SK-N-SH treated with all-trans-retinoic acid at 6 μM for 48 hours (cell line): Measurements from ENCODE around the gene HES4.
A peak's percentile ranks its signal among the peaks of the same experiment; 100 is the strongest.

Experiments
- ATAC-seq: fragments of 200-7000 bp; cut with Tn5 transposase; 3 replicates; pipeline ENCODE4 v1.9.1; 2020; ENCODE audit warnings: mild to moderate bottlenecking, moderate library complexity
- ARNTL ChIP-seq: fragments of 450-650 bp; formaldehyde crosslinking; IDR thresholded peaks from 2 replicates; pipeline ENCODE4 v1.5.0; 2020; ENCODE audit warnings: low read depth, mild to moderate bottlenecking, moderate library complexity, borderline replicate concordance
- CSDC2 ChIP-seq: fragments of 250-450 bp; sonication (Bioruptor Pico); IDR thresholded peaks from 2 replicates; pipeline ENCODE4 v1.5.0; 2020; ENCODE audit warnings: mild to moderate bottlenecking, moderate library complexity
- ESRRG ChIP-seq: fragments of 250-450 bp; sonication (Bioruptor Pico); IDR thresholded peaks from 2 replicates; pipeline ENCODE4 v1.6.1; 2021; ENCODE audit warnings: mild to moderate bottlenecking
- ISL1 ChIP-seq: fragments of 250-450 bp; sonication (Bioruptor Pico); IDR thresholded peaks from 2 replicates; pipeline ENCODE4 v2.1.2; 2022; ENCODE audit warnings: mild to moderate bottlenecking, moderate library complexity
- OSR1 ChIP-seq: fragments of 250-450 bp; sonication (Bioruptor Pico); IDR thresholded peaks from 2 replicates; pipeline ENCODE4 v1.8.0; 2022; ENCODE audit warnings: moderate library complexity, mild to moderate bottlenecking, inconsistent platforms
- PPARA ChIP-seq: fragments of 250-450 bp; sonication (Bioruptor Pico); IDR thresholded peaks from 2 replicates; pipeline ENCODE4 v1.5.0; 2020; ENCODE audit warnings: mild to moderate bottlenecking, borderline replicate concordance
- RARB ChIP-seq: fragments of 250-450 bp; sonication (Bioruptor Pico); IDR thresholded peaks from 2 replicates; pipeline ENCODE4 v1.8.0; 2021; ENCODE audit warnings: mild to moderate bottlenecking, moderate library complexity
- SNAI2 ChIP-seq: fragments of 250-450 bp; sonication (Bioruptor Pico); IDR thresholded peaks from 2 replicates; pipeline ENCODE4 v1.5.0; 2020; ENCODE audit warnings: mild to moderate bottlenecking, moderate library complexity
- TOX ChIP-seq: fragments of 250-450 bp; sonication (Bioruptor Pico); IDR thresholded peaks from 2 replicates; pipeline ENCODE4 v1.8.0; 2021; ENCODE audit warnings: mild to moderate bottlenecking, moderate library complexity, borderline replicate concordance
- ZC3H10 ChIP-seq: fragments of 250-450 bp; sonication (Bioruptor Pico); IDR thresholded peaks from 2 replicates; pipeline ENCODE4 v1.5.1; 2021; ENCODE audit warnings: mild to moderate bottlenecking, moderate library complexity
- ZFP3 ChIP-seq: fragments of 250-450 bp; sonication (Bioruptor Pico); IDR thresholded peaks from 2 replicates; pipeline ENCODE4 v1.5.0; 2020; ENCODE audit warnings: mild to moderate bottlenecking, moderate library complexity
- ZFP30 ChIP-seq: fragments of 450-650 bp; formaldehyde crosslinking; IDR thresholded peaks from 2 replicates; pipeline ENCODE4 v1.5.0; 2022; ENCODE audit warnings: mild to moderate bottlenecking, moderate library complexity
- ZNF70 ChIP-seq: fragments of 450-650 bp; formaldehyde crosslinking; IDR thresholded peaks from 2 replicates; pipeline ENCODE4 v1.5.0; 2020; ENCODE audit warnings: mild to moderate bottlenecking, moderate library complexity
- ZNF8 ChIP-seq: fragments of 450-650 bp; formaldehyde crosslinking; IDR thresholded peaks from 2 replicates; pipeline ENCODE4 v1.5.0; 2020; ENCODE audit warnings: mild to moderate bottlenecking, moderate library complexity
- TF ChIP-seq, protein P1 (sequence below): fragments of 250-450 bp; sonication (Bioruptor Pico); IDR thresholded peaks from 2 replicates; pipeline ENCODE4 v1.8.0; 2021; ENCODE audit warnings: low read depth, mild to moderate bottlenecking, moderate library complexity, borderline replicate concordance
- TF ChIP-seq, protein P2 (sequence below): fragments of 250-450 bp; sonication (Bioruptor Pico); IDR thresholded peaks from 2 replicates; pipeline ENCODE4 v1.8.0; 2020; ENCODE audit warnings: mild to moderate bottlenecking, moderate library complexity, borderline replicate concordance
- TF ChIP-seq, protein P3 (sequence below): fragments of 250-450 bp; sonication (Bioruptor Pico); IDR thresholded peaks from 2 replicates; pipeline ENCODE4 v1.5.0; 2020; ENCODE audit warnings: mild to moderate bottlenecking, moderate library complexity
- TF ChIP-seq, protein P4 (sequence below): fragments of 250-450 bp; sonication (Bioruptor Pico); IDR thresholded peaks from 2 replicates; pipeline ENCODE4 v1.5.1; 2020; ENCODE audit warnings: low read depth, mild to moderate bottlenecking, moderate library complexity
- TF ChIP-seq, protein P5 (sequence below): fragments of 250-450 bp; sonication (Bioruptor Pico); IDR thresholded peaks from 2 replicates; pipeline ENCODE4 v1.5.1; 2021; ENCODE audit warnings: mild to moderate bottlenecking, moderate library complexity

Gene HES4

DNA sequence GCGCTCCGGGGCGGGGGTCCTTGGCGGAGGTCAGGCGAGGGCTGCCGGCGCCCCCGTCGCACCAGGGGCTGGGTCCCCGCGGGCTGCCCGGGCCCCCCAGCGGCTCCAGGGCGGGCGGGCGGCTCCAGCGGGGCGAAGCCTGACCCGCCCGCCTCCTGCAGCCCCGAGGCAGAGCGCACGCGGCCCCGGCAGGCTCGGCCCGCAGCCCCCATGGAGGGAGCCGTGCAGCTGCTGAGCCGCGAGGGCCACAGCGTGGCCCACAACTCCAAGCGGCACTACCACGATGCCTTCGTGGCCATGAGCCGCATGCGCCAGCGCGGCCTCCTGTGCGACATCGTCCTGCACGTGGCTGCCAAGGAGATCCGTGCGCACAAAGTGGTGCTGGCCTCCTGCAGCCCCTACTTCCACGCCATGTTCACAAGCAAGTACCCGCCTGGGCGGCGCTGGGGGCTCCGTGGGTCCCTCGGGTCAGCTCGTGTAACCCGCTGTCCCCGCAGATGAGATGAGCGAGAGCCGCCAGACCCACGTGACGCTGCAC lies 38.7 kb downstream of the HES4 start:
- no peak for TF ChIP-seq ESRRG (CRISPR knock-in tag)
- TF ChIP-seq, protein P1, sequence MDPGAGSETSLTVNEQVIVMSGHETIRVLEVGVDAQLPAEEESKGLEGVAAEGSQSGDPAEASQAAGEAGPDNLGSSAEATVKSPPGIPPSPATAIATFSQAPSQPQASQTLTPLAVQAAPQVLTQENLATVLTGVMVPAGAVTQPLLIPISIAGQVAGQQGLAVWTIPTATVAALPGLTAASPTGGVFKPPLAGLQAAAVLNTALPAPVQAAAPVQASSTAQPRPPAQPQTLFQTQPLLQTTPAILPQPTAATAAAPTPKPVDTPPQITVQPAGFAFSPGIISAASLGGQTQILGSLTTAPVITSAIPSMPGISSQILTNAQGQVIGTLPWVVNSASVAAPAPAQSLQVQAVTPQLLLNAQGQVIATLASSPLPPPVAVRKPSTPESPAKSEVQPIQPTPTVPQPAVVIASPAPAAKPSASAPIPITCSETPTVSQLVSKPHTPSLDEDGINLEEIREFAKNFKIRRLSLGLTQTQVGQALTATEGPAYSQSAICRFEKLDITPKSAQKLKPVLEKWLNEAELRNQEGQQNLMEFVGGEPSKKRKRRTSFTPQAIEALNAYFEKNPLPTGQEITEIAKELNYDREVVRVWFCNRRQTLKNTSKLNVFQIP (CRISPR knock-in tag), result no peak
- TF ChIP-seq, protein P2, sequence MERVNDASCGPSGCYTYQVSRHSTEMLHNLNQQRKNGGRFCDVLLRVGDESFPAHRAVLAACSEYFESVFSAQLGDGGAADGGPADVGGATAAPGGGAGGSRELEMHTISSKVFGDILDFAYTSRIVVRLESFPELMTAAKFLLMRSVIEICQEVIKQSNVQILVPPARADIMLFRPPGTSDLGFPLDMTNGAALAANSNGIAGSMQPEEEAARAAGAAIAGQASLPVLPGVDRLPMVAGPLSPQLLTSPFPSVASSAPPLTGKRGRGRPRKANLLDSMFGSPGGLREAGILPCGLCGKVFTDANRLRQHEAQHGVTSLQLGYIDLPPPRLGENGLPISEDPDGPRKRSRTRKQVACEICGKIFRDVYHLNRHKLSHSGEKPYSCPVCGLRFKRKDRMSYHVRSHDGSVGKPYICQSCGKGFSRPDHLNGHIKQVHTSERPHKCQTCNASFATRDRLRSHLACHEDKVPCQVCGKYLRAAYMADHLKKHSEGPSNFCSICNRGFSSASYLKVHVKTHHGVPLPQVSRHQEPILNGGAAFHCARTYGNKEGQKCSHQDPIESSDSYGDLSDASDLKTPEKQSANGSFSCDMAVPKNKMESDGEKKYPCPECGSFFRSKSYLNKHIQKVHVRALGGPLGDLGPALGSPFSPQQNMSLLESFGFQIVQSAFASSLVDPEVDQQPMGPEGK (CRISPR knock-in tag), result no peak
- no peak for TF ChIP-seq TOX (CRISPR knock-in tag)
- no peak for TF ChIP-seq ZNF8 (CRISPR knock-in tag)
- TF ChIP-seq, all 23 proteins: peak for 0
- ATAC-seq, result no peak

DNA sequence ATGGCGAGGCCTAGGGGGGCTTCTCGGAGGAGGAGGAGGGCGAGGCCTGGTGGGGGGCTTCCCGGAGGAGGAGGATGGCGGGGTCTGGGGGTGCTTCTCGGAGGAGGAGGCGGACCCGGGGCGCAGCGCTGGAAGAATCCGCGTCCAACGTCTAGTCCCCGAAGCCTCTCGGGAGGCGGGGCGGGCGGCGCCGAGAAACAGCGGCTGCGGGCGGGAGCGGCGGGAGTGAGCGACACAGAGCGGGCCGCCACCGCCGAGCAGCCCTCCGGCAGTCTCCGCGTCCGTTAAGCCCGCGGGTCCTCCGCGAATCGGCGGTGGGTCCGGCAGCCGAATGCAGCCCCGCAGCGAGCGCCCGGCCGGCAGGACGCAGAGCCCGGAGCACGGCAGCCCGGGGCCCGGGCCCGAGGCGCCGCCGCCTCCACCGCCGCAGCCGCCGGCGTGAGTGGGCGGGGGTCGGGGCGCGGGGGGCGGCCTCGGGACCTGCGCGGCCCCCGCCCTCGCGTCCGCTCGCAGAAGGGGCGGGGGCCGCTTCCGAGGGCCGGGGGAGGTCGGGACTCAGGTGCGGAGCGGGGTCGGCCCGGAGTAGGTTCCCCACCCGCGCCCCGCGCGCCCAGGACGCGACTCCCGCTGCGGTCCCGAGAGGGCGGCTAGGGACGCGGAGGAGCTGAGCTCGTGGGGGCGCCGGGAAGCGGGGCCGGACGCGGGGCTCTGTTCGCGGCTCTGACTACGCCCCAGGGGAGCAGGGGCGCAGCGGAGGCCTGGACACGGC lies 39.4 kb downstream of the HES4 start, which contains the start of gene KLHL17:
Gene KLHL17 (plus strand): TSS at position 222 of the 769 bp plus-strand sequence. CDS start 110 bp downstream, at position 332.
- TF ChIP-seq PPARA (CRISPR knock-in tag), result no peak
- no peak for TF ChIP-seq ISL1
- TF ChIP-seq, protein P3, sequence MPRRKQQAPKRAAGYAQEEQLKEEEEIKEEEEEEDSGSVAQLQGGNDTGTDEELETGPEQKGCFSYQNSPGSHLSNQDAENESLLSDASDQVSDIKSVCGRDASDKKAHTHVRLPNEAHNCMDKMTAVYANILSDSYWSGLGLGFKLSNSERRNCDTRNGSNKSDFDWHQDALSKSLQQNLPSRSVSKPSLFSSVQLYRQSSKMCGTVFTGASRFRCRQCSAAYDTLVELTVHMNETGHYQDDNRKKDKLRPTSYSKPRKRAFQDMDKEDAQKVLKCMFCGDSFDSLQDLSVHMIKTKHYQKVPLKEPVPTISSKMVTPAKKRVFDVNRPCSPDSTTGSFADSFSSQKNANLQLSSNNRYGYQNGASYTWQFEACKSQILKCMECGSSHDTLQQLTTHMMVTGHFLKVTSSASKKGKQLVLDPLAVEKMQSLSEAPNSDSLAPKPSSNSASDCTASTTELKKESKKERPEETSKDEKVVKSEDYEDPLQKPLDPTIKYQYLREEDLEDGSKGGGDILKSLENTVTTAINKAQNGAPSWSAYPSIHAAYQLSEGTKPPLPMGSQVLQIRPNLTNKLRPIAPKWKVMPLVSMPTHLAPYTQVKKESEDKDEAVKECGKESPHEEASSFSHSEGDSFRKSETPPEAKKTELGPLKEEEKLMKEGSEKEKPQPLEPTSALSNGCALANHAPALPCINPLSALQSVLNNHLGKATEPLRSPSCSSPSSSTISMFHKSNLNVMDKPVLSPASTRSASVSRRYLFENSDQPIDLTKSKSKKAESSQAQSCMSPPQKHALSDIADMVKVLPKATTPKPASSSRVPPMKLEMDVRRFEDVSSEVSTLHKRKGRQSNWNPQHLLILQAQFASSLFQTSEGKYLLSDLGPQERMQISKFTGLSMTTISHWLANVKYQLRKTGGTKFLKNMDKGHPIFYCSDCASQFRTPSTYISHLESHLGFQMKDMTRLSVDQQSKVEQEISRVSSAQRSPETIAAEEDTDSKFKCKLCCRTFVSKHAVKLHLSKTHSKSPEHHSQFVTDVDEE, result no peak
- no peak for TF ChIP-seq CSDC2 (CRISPR knock-in tag)
- no peak for TF ChIP-seq ZFP30 (CRISPR knock-in tag)
- no peak for TF ChIP-seq ZNF8 (CRISPR knock-in tag)
- TF ChIP-seq ZC3H10 (CRISPR knock-in tag), result no peak
- no peak for TF ChIP-seq RARB (CRISPR knock-in tag)
- TF ChIP-seq, protein P1 (CRISPR knock-in tag), result no peak
- TF ChIP-seq OSR1 (CRISPR knock-in tag), result no peak
- TF ChIP-seq TOX (CRISPR knock-in tag), result no peak
- TF ChIP-seq, protein P4, sequence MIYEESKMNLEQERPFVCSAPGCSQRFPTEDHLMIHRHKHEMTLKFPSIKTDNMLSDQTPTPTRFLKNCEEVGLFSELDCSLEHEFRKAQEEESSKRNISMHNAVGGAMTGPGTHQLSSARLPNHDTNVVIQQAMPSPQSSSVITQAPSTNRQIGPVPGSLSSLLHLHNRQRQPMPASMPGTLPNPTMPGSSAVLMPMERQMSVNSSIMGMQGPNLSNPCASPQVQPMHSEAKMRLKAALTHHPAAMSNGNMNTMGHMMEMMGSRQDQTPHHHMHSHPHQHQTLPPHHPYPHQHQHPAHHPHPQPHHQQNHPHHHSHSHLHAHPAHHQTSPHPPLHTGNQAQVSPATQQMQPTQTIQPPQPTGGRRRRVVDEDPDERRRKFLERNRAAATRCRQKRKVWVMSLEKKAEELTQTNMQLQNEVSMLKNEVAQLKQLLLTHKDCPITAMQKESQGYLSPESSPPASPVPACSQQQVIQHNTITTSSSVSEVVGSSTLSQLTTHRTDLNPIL, result no peak
- TF ChIP-seq ZNF70 (CRISPR knock-in tag), result no peak
- TF ChIP-seq SNAI2, result no peak
- TF ChIP-seq ZFP3 (CRISPR knock-in tag), result no peak
- TF ChIP-seq ARNTL (CRISPR knock-in tag), result no peak
- TF ChIP-seq, protein P5, sequence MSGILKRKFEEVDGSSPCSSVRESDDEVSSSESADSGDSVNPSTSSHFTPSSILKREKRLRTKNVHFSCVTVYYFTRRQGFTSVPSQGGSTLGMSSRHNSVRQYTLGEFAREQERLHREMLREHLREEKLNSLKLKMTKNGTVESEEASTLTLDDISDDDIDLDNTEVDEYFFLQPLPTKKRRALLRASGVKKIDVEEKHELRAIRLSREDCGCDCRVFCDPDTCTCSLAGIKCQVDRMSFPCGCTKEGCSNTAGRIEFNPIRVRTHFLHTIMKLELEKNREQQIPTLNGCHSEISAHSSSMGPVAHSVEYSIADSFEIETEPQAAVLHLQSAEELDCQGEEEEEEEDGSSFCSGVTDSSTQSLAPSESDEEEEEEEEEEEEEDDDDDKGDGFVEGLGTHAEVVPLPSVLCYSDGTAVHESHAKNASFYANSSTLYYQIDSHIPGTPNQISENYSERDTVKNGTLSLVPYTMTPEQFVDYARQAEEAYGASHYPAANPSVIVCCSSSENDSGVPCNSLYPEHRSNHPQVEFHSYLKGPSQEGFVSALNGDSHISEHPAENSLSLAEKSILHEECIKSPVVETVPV (CRISPR knock-in tag), result no peak
- TF ChIP-seq, all 23 proteins: peak for 0
- ATAC-seq, result peak; percentile 78
